Activated naive CD4-positive, alpha-beta T cell treated with anti-CD3 and anti-CD28 coated beads, Interleukin-2, amount 50 U/mL, for 24 hours (primary cell): ENCODE results near the gene INSC.

Experiments used
- H3K27ac Mint-ChIP-seq: one replicate; pipeline ENCODE4 v1.8.0; 2021; ENCODE audit warnings: mild to moderate bottlenecking, mixed read lengths
- H3K27me3 Mint-ChIP-seq: one replicate; pipeline ENCODE4 v1.8.0; 2021; ENCODE audit warnings: mixed read lengths
- H3K36me3 Mint-ChIP-seq: one replicate; pipeline ENCODE4 v1.8.0; 2021; ENCODE audit warnings: mixed read lengths
- H3K4me1 Mint-ChIP-seq: one replicate; pipeline ENCODE4 v1.8.0; 2021; ENCODE audit warnings: mixed read lengths
- H3K4me3 Mint-ChIP-seq: one replicate; pipeline ENCODE4 v1.8.0; 2021; ENCODE audit warnings: mild to moderate bottlenecking, mixed read lengths
- H3K9me3 Mint-ChIP-seq: one replicate; pipeline ENCODE4 v1.8.0; 2021; ENCODE audit warnings: mixed read lengths

Gene INSC

GRCh38 chr11:15234796-15235195 is 120.1 kb downstream of the INSC start:
- Mint-ChIP-seq H3K27ac (no peak overlapping the region), H3K4me1 (no peaks in the 10 kb centered on the region), H3K9me3 (peaks cover 9% of the 10 kb centered on the region), H3K36me3 (no peaks in the 10 kb centered on the region), H3K4me3 (no peak overlapping the region), H3K27me3 (peaks cover 1% of the 10 kb centered on the region)

GRCh38 chr11:15236559-15236958 is 121.8 kb downstream of the INSC start:
- H3K4me3 Mint-ChIP-seq: no peak overlapping the region
- H3K9me3 Mint-ChIP-seq: peaks cover 9% of the 10 kb centered on the region
- no peak overlapping the region for H3K27ac Mint-ChIP-seq
- no peaks in the 10 kb centered on the region for H3K36me3 Mint-ChIP-seq
- H3K27me3 Mint-ChIP-seq: peaks cover 1% of the 10 kb centered on the region
- H3K4me1 Mint-ChIP-seq: no peaks in the 10 kb centered on the region

DNA sequence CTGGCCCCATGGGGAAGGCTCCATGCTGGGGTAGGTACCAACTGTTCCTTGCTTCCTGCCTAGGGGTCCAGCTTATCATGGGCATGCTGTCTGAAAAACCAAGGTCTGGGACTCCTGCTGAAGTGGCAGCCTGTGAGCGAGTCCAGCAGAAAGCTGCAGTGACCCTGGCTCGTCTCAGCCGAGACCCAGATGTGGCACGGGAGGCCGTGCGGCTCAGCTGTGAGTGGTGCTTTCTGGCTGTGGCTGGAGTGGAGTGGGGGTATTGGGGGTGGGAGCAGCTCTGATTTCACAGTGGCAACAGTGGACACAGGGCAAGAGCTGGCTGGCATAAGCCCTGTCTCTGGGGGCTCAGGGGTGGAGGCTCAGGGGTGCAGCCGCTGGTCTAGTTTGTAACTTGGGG is 124.1 kb downstream of the INSC start:
- H3K4me1 Mint-ChIP-seq: no peaks in the 10 kb centered on the region
- H3K36me3 Mint-ChIP-seq: no peaks in the 10 kb centered on the region
- no peak overlapping the region for H3K27ac Mint-ChIP-seq
- no peak overlapping the region for H3K4me3 Mint-ChIP-seq
- peaks cover 9% of the 10 kb centered on the region for H3K9me3 Mint-ChIP-seq
- H3K27me3 Mint-ChIP-seq: peaks cover 5% of the 10 kb centered on the region

GRCh38 chr11:15248749-15249148 is 134.0 kb downstream of the INSC start:
- Mint-ChIP-seq H3K27me3 (peaks cover 4% of the 10 kb centered on the region), H3K27ac (no peak overlapping the region), H3K36me3 (no peaks in the 10 kb centered on the region)

GRCh38 chr11:15258433-15259165 is 143.9 kb downstream of the INSC start:
- H3K9me3 Mint-ChIP-seq: no peaks in the 10 kb centered on the region
- H3K36me3 Mint-ChIP-seq: no peaks in the 10 kb centered on the region

More at GRCh38 chr11:15248749-15249148, 134.0 kb downstream of the INSC start:
- Mint-ChIP-seq H3K4me3 (no peak overlapping the region), H3K4me1 (no peaks in the 10 kb centered on the region), H3K9me3 (no peaks in the 10 kb centered on the region)

DNA sequence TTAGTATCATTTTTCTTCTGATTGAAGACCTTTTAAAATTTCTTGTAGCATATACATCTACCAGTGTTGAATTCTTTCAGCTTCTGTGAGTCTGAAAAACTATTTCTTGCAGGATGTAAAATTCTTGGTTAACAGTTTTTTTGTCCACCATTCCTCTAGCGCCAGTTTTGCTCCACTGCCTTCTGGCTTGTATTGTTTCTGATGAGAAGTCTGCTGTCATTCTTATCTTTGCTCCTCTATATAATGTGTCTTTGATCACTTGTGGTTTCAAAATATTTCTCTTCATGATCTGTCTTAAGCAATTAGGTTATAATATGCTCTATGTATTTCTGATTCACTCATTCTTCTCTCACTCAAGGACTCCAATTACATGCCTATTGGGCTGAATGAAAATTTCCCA is 152.3 kb downstream of the INSC start:
- Mint-ChIP-seq H3K27me3 (peaks cover 2% of the 10 kb centered on the region), H3K4me3 (no peak overlapping the region)

More at GRCh38 chr11:15258433-15259165, 143.9 kb downstream of the INSC start:
- Mint-ChIP-seq H3K27ac (no peak overlapping the region), H3K4me1 (no peaks in the 10 kb centered on the region), H3K27me3 (peaks cover 2% of the 10 kb centered on the region), H3K4me3 (no peak overlapping the region)

GRCh38 chr11:15268598-15268997 is 153.9 kb downstream of the INSC start:
- H3K4me3 Mint-ChIP-seq: no peak overlapping the region

More for the DNA sequence above, 152.3 kb downstream of the INSC start:
- Mint-ChIP-seq H3K4me1 (no peaks in the 10 kb centered on the region), H3K36me3 (no peaks in the 10 kb centered on the region), H3K27ac (no peak overlapping the region), H3K9me3 (peaks cover 18% of the 10 kb centered on the region)

DNA sequence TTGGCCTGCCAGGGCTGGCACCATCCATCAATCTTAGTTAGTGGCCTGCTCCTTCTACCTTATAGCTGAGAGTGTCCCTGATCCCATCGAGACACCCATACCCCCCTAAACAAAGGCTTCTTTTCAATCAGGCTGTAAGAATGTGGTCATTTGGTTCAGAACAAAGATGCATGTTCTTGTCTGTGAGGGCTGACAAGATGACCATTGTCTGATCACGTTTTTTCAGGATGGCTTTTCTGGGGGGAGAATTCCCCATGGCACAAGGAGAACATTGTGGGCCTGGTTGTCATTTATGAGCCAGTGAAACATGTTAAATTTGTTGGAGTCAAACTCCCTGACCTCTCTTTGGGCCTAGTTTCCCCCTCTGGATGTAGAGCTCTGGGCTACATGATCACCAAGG is 160.4 kb downstream of the INSC start:
- Mint-ChIP-seq H3K36me3 (peaks cover 1% of the 10 kb centered on the region), H3K4me1 (no peaks in the 10 kb centered on the region), H3K9me3 (no peaks in the 10 kb centered on the region), H3K4me3 (no peak overlapping the region), H3K27me3 (peaks cover 11% of the 10 kb centered on the region), H3K27ac (no peak overlapping the region)

More at GRCh38 chr11:15268598-15268997, 153.9 kb downstream of the INSC start:
- Mint-ChIP-seq H3K9me3 (peaks cover 18% of the 10 kb centered on the region), H3K36me3 (no peaks in the 10 kb centered on the region), H3K4me1 (no peaks in the 10 kb centered on the region), H3K27ac (no peak overlapping the region), H3K27me3 (peaks cover 6% of the 10 kb centered on the region)

DNA sequence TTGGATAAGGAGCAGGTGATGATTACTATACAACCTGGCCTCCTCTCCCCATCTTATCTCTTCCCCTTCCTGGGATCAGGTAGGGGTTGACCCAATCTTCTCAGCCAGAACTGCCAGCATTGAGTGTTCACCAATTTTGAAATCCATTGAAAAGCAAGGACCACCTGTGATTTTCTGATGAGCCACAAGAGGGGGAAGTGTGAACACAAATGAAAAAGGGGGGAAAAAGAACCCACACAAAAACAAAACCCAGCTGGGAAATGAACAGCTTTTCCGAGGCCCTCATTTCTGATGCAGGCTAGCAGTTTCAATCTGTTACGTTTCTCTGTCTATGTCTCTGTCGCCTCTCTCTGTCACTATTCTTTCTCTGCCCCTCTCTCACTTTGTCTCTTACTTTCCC is 161.9 kb downstream of the INSC start:
- Mint-ChIP-seq H3K27ac (no peak overlapping the region), H3K4me1 (no peaks in the 10 kb centered on the region), H3K36me3 (peaks cover 1% of the 10 kb centered on the region)

GRCh38 chr11:15278128-15278527 is 163.4 kb downstream of the INSC start:
- Mint-ChIP-seq H3K27me3 (peaks cover 14% of the 10 kb centered on the region), H3K4me3 (no peak overlapping the region), H3K4me1 (no peaks in the 10 kb centered on the region), H3K27ac (no peak overlapping the region), H3K9me3 (no peaks in the 10 kb centered on the region), H3K36me3 (peaks cover 1% of the 10 kb centered on the region)

More for the DNA sequence above, 161.9 kb downstream of the INSC start:
- Mint-ChIP-seq H3K4me3 (no peak overlapping the region), H3K27me3 (peaks cover 11% of the 10 kb centered on the region), H3K9me3 (no peaks in the 10 kb centered on the region)

- no peak overlapping the region for H3K27ac Mint-ChIP-seq
- H3K4me3 Mint-ChIP-seq: no peak overlapping the region
- H3K4me1 Mint-ChIP-seq: no peaks in the 10 kb centered on the region
- H3K9me3 Mint-ChIP-seq: no peaks in the 10 kb centered on the region
- H3K36me3 Mint-ChIP-seq: no peaks in the 10 kb centered on the region
- H3K27me3 Mint-ChIP-seq: peaks cover 14% of the 10 kb centered on the region
These were observed 165.7 kb downstream of the INSC start for GRCh38 chr11:15280393-15280792.

DNA sequence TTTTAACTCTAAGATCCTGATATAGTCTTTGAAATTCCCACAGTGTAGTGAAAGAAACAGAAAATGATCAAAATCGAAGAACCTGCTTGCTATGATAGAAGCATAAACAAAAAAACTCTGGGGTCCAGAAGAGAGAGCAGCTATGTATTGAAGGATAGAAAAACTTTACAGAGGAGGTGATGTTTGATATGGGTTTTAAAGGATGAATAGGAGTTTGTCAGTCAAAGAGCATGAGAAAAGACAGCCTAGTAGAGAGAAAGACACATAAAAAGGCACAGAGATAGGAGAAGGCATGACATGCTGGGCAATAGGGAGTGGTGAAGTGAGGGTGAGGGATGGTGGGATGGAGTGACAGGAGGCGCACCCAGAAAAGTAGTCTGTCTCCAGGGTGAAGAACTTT is 168.0 kb downstream of the INSC start:
- H3K27me3 Mint-ChIP-seq: peaks cover 12% of the 10 kb centered on the region
- H3K4me3 Mint-ChIP-seq: no peak overlapping the region
- H3K9me3 Mint-ChIP-seq: no peaks in the 10 kb centered on the region
- no peak overlapping the region for H3K27ac Mint-ChIP-seq
- no peaks in the 10 kb centered on the region for H3K4me1 Mint-ChIP-seq
- no peaks in the 10 kb centered on the region for H3K36me3 Mint-ChIP-seq

DNA sequence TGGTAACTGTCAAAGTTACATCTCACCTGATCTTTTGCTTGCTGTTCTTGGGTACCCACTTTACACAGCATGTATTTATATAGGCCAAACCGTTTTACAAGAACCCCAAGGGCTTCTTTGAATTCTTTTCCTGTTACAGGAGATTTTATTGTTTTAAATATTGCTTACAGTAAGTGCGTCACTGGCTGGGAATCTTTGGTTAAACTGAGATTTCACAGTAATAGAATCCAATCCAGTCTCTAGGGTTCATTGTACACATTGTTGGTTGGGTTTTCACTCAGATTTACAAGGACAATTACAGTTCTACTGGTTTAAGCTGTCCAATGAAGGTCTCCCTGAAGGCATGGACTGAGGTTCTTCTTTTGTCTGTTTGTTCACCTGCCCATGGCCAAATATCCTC is 171.7 kb downstream of the INSC start:
- no peaks in the 10 kb centered on the region for H3K4me1 Mint-ChIP-seq
- peaks cover 14% of the 10 kb centered on the region for H3K27me3 Mint-ChIP-seq
- H3K36me3 Mint-ChIP-seq: no peaks in the 10 kb centered on the region
- H3K4me3 Mint-ChIP-seq: no peak overlapping the region
- H3K27ac Mint-ChIP-seq: no peak overlapping the region
- no peaks in the 10 kb centered on the region for H3K9me3 Mint-ChIP-seq

DNA sequence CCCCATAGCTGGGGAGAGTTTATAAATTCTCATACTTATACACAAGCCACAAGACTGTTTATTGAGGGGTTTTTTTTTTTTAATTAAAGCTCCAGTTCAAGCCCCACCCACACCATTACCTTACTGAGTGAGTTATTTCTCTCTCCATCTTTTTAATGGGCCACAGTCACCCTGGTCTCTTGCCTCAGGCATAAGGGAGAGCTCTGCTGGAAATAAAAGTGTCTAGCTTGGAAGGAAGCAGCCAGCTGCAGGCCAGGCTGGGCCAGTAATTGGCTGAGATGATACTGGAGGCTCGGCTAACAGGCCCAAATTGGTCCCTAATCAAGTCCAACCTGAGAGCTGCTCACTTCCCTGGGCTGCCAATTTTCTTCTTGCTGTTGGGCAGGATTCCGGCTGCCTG is 174.1 kb downstream of the INSC start:
- Mint-ChIP-seq H3K27ac (no peak overlapping the region), H3K9me3 (no peaks in the 10 kb centered on the region), H3K27me3 (peaks cover 7% of the 10 kb centered on the region), H3K4me1 (no peaks in the 10 kb centered on the region), H3K4me3 (no peak overlapping the region), H3K36me3 (no peaks in the 10 kb centered on the region)

DNA sequence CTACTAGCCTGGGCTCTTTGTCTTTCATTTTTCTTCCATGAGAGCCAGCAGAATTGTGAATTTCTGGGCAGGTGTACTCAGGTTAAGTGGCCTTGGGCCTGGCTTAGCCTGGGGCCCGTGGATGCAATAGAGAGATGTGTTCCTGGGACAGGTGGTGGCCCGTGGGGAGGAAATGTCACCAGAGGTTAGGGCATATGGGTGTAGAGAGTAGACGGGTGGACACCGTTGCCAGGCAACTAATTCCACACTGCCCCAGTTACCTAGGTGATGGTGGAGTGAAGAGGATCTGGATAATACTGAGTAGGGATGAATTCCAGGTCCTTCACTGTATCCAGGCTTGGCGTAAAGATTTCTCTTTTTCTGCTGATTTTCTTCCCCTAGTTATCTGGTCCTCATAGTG is 175.0 kb downstream of the INSC start:
- Mint-ChIP-seq H3K9me3 (no peaks in the 10 kb centered on the region), H3K36me3 (no peaks in the 10 kb centered on the region), H3K27me3 (peaks cover 5% of the 10 kb centered on the region), H3K4me1 (no peaks in the 10 kb centered on the region), H3K4me3 (no peak overlapping the region), H3K27ac (no peak overlapping the region)

- Mint-ChIP-seq H3K4me1 (no peaks in the 10 kb centered on the region), H3K36me3 (no peaks in the 10 kb centered on the region), H3K27me3 (peaks cover 5% of the 10 kb centered on the region), H3K27ac (no peak overlapping the region), H3K9me3 (no peaks in the 10 kb centered on the region), H3K4me3 (no peak overlapping the region)
These were observed 177.2 kb downstream of the INSC start for GRCh38 chr11:15291885-15292284.
